HepG2 (cell line): ENCODE data around the gene ZNF597. TPM values are rescaled to one million over a fixed set of nuclear protein-coding genes. Genes with fewer than 3 reads are reported as not detected.

Source experiments
- NKX3-1 ChIP-seq: sonication (generic); formaldehyde crosslinking; IDR thresholded peaks from 2 replicates; pipeline ENCODE4 v1.5.0; 2020; ENCODE audit warnings: missing genetic modification reagents
- TFDP2 ChIP-seq: sonication (generic); formaldehyde crosslinking; IDR thresholded peaks from 2 replicates; pipeline ENCODE4 v1.4.0; 2020; ENCODE audit warnings: missing genetic modification reagents
- USF2 ChIP-seq, 2 experiments: sonication (generic) in 1 of 2; formaldehyde crosslinking in 1 of 2; IDR thresholded peaks; 2 replicates each; pipeline versions ENCODE4 v1.5.1 to v1.6.1; 2011 to 2020; ENCODE audit warnings: borderline replicate concordance in 1 of 2, low read depth in 1 of 2, low read length in 1 of 2, mild to moderate bottlenecking in 1 of 2, missing genetic modification reagents in 1 of 2, moderate library complexity in 1 of 2
- ZNF354B ChIP-seq: sonication (generic); formaldehyde crosslinking; IDR thresholded peaks from 2 replicates; pipeline ENCODE4 v1.8.0; 2022; ENCODE audit warnings: mild to moderate bottlenecking, missing genetic modification reagents
- ZNF383 ChIP-seq: sonication (generic); formaldehyde crosslinking; IDR thresholded peaks from 2 replicates; pipeline ENCODE4 v1.4.0; 2020; ENCODE audit warnings: missing genetic modification reagents, mild to moderate bottlenecking, borderline replicate concordance
- ZNF563 ChIP-seq: sonication (generic); formaldehyde crosslinking; IDR thresholded peaks from 2 replicates; pipeline ENCODE4 v1.8.0; 2022; ENCODE audit warnings: mild to moderate bottlenecking, moderate library complexity, missing genetic modification reagents
- ZNF652 ChIP-seq: IDR thresholded peaks from 2 replicates; pipeline ENCODE4 v1.6.1; 2016; ENCODE audit warnings: low read depth, borderline replicate concordance
- ZSCAN31 ChIP-seq: sonication (generic); formaldehyde crosslinking; IDR thresholded peaks from 2 replicates; pipeline ENCODE4 v1.5.0; 2020; ENCODE audit warnings: low read depth, mild to moderate bottlenecking, missing genetic modification reagents
- polyA plus RNA-seq, 8 experiments: library from polyadenylated mRNA; depleted of rRNA in 3 of 8; stranded (reverse) in 7 of 8; unstranded in 1 of 8; fragments of >200 nt; fragmentation: Illumina TruSeq in 4 of 8; extraction: Trizol in 4 of 8; gene quantifications; 2 replicates each; pipeline versions ENCODE4 v1.2.1 to v1.2.3, GENCODE V29; 2011 to 2016; ENCODE audit warnings: low read depth in 4 of 8, missing spikeins in 1 of 8, mixed read lengths in 1 of 8; ENCODE audit not compliant: insufficient read depth in 1 of 8
- total RNA-seq, 5 experiments: library from RNA; depleted of rRNA; stranded (reverse); fragments of >200 nt; fragmentation: Illumina TruSeq; extraction: Trizol; gene quantifications; 2 replicates each; pipeline ENCODE4 v1.2.3, GENCODE V29; 2016; ENCODE audit warnings: low read depth in 1 of 5
- TF ChIP-seq, protein P1 (sequence below): sonication (generic); formaldehyde crosslinking; IDR thresholded peaks from 2 replicates; pipeline ENCODE4 v1.5.1; 2020; ENCODE audit warnings: mild to moderate bottlenecking, missing genetic modification reagents, moderate library complexity
- TF ChIP-seq, protein P2 (sequence below): sonication (generic); formaldehyde crosslinking; IDR thresholded peaks from 2 replicates; pipeline ENCODE4 v1.4.0; 2020; ENCODE audit warnings: mild to moderate bottlenecking, low read depth, missing genetic modification reagents
- TF ChIP-seq, protein P3 (sequence below): sonication (generic); formaldehyde crosslinking; IDR thresholded peaks from 2 replicates; pipeline ENCODE4 v1.8.0; 2022; ENCODE audit warnings: missing genetic modification reagents, mild to moderate bottlenecking, moderate library complexity, borderline replicate concordance

The ZNF597 gene
- total and polyA plus RNA-seq, 2 of the 13 experiments (the other 11 are each of a cell fraction or from before 2014, with no cell fraction given): 1.3 to 2.4 TPM

DNA sequence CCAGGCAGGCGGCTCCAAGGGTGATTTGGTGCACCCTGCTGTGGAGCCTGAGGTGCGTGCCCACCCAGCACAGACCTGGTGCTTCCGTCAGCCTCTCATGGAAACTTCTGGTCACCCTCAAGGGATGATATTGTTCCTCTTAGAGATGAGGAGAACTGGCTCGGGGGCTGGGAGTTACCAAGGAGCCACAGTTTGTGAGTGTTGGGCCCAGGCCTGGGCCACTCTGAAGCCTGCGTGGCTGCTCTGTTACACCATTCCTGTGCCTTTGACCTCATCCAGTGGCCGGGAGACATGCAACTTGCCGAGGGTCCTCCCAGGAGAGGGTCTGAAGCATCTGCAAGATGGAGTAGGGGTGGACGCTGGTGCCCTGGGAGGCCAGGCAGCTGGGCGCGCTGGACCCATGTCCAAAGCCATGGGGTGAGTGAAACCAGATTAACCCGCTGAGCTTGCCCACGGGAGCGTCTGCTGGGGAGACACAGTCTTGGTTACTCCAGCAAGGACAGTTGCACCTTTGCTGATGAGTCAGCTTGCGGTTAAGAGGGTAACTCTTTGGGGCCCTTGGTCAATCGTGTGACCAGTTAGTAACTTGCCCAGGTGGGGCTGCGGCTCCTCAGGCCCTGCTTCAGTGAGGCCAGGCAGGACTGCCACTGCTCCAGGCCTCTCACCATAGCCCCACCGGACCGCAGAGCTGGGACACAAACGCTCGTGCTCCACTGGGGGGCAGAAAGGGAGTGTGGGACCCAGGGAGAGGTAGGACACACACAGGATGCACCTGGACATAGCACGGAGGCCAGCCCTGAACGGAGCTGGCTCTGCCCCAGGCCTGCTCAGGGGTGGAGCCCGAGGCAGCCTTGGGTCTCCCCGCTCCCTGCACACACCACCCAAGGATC lies 44.5 kb upstream of the ZNF597 start (continued):
- TF ChIP-seq, protein P1, sequence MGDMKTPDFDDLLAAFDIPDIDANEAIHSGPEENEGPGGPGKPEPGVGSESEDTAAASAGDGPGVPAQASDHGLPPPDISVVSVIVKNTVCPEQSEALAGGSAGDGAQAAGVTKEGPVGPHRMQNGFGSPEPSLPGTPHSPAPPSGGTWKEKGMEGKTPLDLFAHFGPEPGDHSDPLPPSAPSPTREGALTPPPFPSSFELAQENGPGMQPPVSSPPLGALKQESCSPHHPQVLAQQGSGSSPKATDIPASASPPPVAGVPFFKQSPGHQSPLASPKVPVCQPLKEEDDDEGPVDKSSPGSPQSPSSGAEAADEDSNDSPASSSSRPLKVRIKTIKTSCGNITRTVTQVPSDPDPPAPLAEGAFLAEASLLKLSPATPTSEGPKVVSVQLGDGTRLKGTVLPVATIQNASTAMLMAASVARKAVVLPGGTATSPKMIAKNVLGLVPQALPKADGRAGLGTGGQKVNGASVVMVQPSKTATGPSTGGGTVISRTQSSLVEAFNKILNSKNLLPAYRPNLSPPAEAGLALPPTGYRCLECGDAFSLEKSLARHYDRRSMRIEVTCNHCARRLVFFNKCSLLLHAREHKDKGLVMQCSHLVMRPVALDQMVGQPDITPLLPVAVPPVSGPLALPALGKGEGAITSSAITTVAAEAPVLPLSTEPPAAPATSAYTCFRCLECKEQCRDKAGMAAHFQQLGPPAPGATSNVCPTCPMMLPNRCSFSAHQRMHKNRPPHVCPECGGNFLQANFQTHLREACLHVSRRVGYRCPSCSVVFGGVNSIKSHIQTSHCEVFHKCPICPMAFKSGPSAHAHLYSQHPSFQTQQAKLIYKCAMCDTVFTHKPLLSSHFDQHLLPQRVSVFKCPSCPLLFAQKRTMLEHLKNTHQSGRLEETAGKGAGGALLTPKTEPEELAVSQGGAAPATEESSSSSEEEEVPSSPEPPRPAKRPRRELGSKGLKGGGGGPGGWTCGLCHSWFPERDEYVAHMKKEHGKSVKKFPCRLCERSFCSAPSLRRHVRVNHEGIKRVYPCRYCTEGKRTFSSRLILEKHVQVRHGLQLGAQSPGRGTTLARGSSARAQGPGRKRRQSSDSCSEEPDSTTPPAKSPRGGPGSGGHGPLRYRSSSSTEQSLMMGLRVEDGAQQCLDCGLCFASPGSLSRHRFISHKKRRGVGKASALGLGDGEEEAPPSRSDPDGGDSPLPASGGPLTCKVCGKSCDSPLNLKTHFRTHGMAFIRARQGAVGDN (CRISPR knock-in tag): no peak
- TF ChIP-seq TFDP2 (CRISPR knock-in tag) (no peak), USF2 (IDR thresholded peaks at IDR 0.05; ENCODE audit: low read depth, low read length) (no peak), USF2 (CRISPR knock-in tag; IDR thresholded peaks at IDR 0.05; ENCODE audit: borderline replicate concordance) (no peak), ZNF563 (CRISPR knock-in tag) (no peak), ZSCAN31 (CRISPR knock-in tag) (no peak), ZNF383 (no peak), ZNF354B (CRISPR knock-in tag) (no peak), ZNF652 (CRISPR knock-in tag) (no peak), NKX3-1 (CRISPR knock-in tag) (no peak)
- TF ChIP-seq, protein P2, sequence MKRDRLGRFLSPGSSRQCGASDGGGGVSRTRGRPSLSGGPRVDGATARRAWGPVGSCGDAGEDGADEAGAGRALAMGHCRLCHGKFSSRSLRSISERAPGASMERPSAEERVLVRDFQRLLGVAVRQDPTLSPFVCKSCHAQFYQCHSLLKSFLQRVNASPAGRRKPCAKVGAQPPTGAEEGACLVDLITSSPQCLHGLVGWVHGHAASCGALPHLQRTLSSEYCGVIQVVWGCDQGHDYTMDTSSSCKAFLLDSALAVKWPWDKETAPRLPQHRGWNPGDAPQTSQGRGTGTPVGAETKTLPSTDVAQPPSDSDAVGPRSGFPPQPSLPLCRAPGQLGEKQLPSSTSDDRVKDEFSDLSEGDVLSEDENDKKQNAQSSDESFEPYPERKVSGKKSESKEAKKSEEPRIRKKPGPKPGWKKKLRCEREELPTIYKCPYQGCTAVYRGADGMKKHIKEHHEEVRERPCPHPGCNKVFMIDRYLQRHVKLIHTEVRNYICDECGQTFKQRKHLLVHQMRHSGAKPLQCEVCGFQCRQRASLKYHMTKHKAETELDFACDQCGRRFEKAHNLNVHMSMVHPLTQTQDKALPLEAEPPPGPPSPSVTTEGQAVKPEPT: no peak
- TF ChIP-seq, protein P3, sequence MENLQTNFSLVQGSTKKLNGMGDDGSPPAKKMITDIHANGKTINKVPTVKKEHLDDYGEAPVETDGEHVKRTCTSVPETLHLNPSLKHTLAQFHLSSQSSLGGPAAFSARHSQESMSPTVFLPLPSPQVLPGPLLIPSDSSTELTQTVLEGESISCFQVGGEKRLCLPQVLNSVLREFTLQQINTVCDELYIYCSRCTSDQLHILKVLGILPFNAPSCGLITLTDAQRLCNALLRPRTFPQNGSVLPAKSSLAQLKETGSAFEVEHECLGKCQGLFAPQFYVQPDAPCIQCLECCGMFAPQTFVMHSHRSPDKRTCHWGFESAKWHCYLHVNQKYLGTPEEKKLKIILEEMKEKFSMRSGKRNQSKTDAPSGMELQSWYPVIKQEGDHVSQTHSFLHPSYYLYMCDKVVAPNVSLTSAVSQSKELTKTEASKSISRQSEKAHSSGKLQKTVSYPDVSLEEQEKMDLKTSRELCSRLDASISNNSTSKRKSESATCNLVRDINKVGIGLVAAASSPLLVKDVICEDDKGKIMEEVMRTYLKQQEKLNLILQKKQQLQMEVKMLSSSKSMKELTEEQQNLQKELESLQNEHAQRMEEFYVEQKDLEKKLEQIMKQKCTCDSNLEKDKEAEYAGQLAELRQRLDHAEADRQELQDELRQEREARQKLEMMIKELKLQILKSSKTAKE (CRISPR knock-in tag): no peak
